Measurements from ENCODE around the gene KCNJ12. TPM values are rescaled to one million over a fixed set of nuclear protein-coding genes. Genes with fewer than 3 reads are reported as not detected.
"Not testable (repeated sequence)": the region's sequence is repeated elsewhere in the genome, so short reads cannot be mapped to it uniquely, and the experiment has no call there.

Gene KCNJ12
- total RNA-seq, 2 experiments from 2014 or later = not detected

DNA sequence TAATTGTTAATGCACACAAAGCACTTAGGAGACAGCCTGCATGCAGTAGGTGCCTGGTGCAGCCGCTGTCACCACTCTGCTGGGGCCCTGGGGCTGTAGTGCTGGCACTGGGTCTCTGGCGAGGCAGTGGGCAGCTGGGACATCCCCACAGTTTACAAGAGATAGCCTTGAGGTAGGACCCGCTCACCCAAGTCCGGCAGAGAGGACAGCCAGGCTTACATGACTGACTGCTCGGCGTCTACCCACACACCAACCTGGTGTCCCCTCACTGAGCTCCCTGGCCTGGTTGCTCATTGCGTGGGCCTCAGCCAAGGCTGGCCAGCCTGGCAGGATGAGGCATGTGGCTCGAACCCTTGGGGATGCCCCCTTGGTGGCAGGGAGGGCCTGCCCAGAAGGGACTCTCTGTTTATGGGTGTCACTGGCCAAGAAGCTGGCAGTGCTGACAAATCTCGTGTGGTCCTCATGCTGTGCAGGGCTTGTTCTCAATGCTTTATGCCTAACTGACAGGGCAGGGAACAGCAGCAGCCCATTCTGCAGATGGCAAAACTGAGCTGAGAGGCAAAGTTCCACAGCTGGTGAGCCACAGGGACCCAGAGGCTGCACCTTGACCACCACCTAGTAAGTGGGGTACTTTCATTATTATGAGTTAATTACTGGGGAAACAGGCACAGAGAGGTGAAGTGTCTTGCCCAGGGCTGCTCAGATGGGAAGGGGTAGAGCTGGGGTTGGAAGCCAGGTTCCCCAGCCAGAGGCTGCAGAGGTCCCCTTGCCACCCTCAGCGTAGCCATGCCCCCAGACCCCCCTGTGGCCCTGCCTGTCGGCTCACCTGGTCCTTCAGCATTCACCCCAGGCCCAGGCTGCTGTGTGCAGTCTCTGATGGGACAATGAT is 32.9 kb upstream of the KCNJ12 start:
- CTCF ChIA-PET; intact Hi-C loops (cut with micrococcal nuclease); H3K36me3 Mint-ChIP-seq (ENCODE audit: low read depth); DNase-seq; H3K4me3 Mint-ChIP-seq; H3K4me1 Mint-ChIP-seq (ENCODE audit: low read depth); H3K9me3 Mint-ChIP-seq; H3K27ac Mint-ChIP-seq; H3K27me3 Mint-ChIP-seq (ENCODE audit: low read depth): not testable (repeated sequence)

DNA sequence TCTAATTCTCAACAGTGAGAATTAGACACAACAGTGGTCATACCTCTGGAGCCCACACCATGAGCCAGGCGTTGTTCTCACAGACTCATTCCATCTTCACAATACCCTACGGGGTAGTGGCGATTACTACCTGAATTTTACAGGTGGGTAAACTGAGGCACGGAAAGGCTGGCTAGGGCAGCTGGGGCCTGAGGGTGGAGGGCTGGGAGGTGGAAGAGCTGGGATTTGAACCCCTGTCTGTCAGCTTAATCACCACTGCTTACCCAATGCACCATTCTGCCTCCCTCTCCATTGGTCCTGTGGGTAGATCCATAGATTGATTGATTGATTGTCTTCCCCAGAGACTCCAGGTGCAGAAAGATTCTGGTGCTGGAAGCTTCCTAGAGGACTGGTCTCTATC is 31.4 kb upstream of the KCNJ12 start:
- H3K27me3 Mint-ChIP-seq (ENCODE audit: low read depth); H3K36me3 Mint-ChIP-seq (ENCODE audit: low read depth); H3K9me3 Mint-ChIP-seq; H3K27ac Mint-ChIP-seq; H3K4me1 Mint-ChIP-seq (ENCODE audit: low read depth); intact Hi-C loops (cut with micrococcal nuclease); CTCF ChIA-PET; H3K4me3 Mint-ChIP-seq; DNase-seq: not testable (repeated sequence)

DNA sequence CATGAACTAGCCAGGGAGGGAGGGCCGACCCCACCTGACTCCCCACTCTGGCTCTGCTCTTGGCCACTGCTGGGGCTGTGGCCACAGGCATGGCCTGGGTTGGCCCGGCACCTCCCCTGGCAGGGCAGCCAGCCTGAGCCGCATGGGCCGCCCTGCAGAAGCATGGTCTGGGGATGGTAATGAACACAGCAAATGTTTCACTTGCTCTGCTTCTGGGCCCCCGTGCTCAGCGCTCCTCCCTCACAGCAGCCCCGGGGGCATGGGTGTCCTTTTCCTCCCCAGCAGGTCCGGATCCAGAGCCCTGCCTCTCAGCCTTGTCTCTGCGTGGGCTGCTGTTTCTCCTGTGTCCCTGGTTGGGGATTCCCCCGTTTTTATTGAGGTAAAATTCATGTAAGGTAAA is 30.9 kb upstream of the KCNJ12 start:
- no peak for DNase-seq

DNA sequence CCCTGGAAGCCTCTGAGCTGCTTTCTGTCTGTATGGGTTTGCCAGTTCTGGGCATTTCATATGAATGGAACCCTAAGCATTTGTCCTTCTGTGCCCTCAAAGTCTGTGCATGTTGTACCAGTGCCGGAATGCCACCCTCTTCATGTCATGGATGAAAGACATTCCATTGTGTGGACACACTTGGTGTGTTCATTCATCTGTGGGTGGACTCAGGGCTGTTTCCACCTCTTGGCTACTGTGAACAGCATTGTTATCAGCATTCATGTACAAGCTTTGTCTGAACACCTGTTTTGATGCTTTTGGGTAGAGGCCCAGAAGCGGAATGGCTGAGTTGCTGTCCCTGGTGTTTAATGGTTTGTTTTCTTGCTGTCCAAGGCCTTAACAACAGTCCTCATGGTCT is 30.1 kb upstream of the KCNJ12 start:
- intact Hi-C loops (cut with micrococcal nuclease); H3K4me1 Mint-ChIP-seq (ENCODE audit: low read depth); H3K27me3 Mint-ChIP-seq (ENCODE audit: low read depth); DNase-seq; CTCF ChIA-PET; H3K36me3 Mint-ChIP-seq (ENCODE audit: low read depth); H3K9me3 Mint-ChIP-seq; H3K27ac Mint-ChIP-seq; H3K4me3 Mint-ChIP-seq: not testable (repeated sequence)

More for the DNA sequence above, 30.9 kb upstream of the KCNJ12 start:
- Mint-ChIP-seq H3K27ac (no peak overlapping the region), H3K9me3 (no peaks in the 10 kb centered on the region), H3K36me3 (ENCODE audit: low read depth) (no peaks in the 10 kb centered on the region), H3K27me3 (ENCODE audit: low read depth) (no peaks in the 10 kb centered on the region), H3K4me3 (no peak overlapping the region), H3K4me1 (ENCODE audit: low read depth) (peaks cover 1% of the 10 kb centered on the region)
- CTCF ChIA-PET = no interaction called here
- intact Hi-C loops (cut with micrococcal nuclease) = no loop called here

DNA sequence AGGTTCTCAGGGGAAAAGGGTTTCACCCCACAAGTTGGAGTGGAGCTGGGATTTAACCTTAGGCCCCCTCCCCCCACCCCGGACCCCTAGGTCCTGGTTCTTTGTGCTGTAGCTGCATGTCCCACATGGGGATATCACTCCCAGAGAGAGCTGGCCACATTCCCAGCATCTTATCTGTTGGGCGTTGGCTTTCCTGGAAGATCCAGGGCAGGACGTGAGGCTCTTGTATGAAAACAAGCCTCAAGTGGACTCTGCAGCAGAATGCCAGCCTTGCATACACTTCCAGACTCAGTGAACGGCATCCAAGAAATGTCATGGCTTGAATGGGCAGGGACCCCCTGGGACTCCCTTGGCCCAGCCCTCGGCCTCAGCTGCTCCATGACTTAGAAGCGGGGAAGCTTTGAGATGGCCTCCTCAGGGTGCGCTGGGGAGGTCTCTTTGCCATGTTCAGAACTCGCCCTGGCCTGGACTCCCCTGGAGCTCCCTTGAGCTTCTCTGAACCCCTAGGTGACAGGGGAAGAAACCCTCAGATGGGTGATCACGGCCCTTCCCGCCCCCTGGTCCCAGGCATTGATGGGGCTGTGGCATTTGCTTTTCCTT is 29.4 kb upstream of the KCNJ12 start:
- intact Hi-C loops (cut with micrococcal nuclease); H3K27ac Mint-ChIP-seq: not testable (repeated sequence)

DNA sequence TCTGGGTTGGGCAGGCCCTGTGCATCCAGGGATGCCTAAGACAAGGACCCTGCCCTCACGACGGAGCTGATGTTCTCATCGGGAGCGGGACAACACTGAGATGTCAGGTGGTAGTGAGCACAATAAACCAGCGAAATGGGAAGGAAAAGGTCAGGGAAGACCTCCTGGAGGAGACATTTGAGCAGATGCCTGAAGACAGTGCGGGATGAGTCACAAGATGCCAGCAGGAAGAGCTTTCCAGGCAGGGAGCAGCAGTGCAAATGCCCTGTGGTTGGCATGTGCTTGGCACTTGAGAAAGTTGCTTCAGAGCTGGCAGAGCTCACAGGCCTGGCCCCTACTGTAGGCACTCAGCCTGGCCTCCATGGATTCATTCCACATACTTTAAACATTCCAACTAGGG is 28.5 kb upstream of the KCNJ12 start:
- H3K27me3 Mint-ChIP-seq (ENCODE audit: low read depth); H3K36me3 Mint-ChIP-seq (ENCODE audit: low read depth); CTCF ChIA-PET; DNase-seq; H3K27ac Mint-ChIP-seq; H3K9me3 Mint-ChIP-seq; H3K4me3 Mint-ChIP-seq; intact Hi-C loops (cut with micrococcal nuclease); H3K4me1 Mint-ChIP-seq (ENCODE audit: low read depth): not testable (repeated sequence)

More for the DNA sequence above, 29.4 kb upstream of the KCNJ12 start:
- H3K4me1 Mint-ChIP-seq (ENCODE audit: low read depth); H3K4me3 Mint-ChIP-seq; H3K9me3 Mint-ChIP-seq; H3K27me3 Mint-ChIP-seq (ENCODE audit: low read depth); DNase-seq; H3K36me3 Mint-ChIP-seq (ENCODE audit: low read depth); CTCF ChIA-PET: not testable (repeated sequence)

DNA sequence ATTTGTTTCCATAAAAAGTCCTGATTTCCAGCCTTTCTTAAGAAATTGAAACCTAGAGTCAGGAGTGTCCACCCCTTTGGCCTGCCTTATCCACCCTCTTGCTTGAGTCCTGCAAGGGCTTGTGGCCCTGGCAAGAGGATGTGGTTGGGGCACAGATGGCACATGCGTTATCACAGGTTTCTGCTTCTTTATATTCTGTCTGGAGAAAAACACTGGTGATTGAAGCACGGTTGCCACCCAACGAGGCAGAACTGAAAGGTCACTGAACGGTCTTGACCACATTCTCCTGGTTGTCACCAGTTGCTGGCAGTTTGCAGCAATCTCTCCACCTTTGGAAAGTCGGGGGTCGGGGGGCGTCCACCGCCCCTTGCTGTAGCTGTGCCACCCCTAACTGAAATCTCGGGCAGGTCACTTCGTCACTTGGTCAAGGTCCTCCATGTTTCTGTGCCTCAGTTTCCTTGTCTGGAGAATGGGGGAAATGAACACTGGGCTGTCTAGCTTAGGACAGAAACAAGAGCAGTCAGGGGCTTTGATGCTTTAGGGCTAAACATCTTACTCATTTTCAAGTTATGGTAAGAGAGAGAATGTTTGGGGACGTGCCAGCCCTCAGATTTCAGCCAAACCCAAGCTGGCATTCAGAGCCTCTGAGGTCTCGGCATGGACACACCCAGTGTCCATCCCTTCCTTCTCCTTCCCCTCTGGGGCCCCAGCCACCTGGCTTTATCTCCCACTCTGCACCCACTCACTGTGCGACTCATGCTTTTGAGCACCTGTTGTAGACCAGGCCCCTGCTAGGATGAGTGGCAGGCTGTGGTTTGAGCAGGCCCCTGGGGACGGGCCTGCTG is 27.9 kb upstream of the KCNJ12 start:
- H3K4me1 Mint-ChIP-seq (ENCODE audit: low read depth); H3K36me3 Mint-ChIP-seq (ENCODE audit: low read depth); H3K4me3 Mint-ChIP-seq; H3K27ac Mint-ChIP-seq; CTCF ChIA-PET; H3K9me3 Mint-ChIP-seq; DNase-seq; H3K27me3 Mint-ChIP-seq (ENCODE audit: low read depth); intact Hi-C loops (cut with micrococcal nuclease): not testable (repeated sequence)

DNA sequence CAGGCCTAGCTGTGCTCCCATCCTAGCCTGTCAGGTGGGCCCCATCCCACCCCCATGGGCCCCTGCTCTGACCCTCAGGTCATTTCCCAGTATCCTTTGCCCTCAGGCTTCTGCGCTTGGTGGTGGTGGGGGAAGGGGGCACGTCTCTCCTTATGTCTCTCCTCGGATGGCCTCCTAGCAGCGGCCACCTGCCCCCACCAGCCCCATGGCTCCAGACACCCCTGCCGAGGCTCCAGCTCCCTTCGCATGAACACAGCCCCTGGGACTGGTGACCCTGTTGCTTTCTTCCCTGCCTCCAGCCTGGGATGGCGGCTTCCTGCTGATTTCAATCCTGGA is 27.3 kb upstream of the KCNJ12 start:
- H3K27me3 Mint-ChIP-seq (ENCODE audit: low read depth); H3K9me3 Mint-ChIP-seq; H3K36me3 Mint-ChIP-seq (ENCODE audit: low read depth); CTCF ChIA-PET; DNase-seq; intact Hi-C loops (cut with micrococcal nuclease); H3K27ac Mint-ChIP-seq; H3K4me1 Mint-ChIP-seq (ENCODE audit: low read depth); H3K4me3 Mint-ChIP-seq: not testable (repeated sequence)

DNA sequence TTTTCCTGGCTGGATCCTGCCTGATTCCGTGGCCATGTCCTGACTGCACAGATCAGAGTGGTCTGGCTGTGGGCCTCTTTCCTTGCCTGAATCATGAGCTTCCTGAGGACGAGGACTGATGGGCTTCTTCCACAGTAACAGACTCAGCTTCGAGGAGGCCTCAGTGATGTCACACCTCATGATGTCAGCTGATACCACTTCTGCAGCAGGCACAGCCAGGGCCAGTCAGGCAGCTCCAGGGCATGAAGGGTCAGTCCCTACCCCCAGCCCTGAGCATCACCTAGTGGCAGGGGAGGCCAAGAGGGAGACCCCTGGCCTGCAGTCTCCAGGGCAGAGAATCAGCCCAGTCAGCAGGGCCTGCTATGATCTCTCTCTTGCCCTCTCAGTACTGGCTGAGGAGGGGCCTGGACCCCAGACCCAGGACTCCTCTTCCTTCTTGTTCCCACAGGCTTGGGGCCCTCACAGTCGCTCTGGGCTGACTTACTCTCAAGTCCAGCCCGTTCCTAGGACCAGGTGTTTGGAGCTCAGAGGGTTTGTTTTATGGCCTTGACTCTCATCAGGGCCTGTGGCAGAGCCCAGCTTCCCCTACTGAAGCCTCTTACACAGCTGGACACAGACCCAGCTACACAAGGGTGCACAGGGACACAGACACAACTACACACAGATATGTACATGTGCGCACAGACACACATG is 26.7 kb upstream of the KCNJ12 start:
- H3K27ac Mint-ChIP-seq; CTCF ChIA-PET; H3K9me3 Mint-ChIP-seq; DNase-seq; H3K4me3 Mint-ChIP-seq; H3K36me3 Mint-ChIP-seq (ENCODE audit: low read depth); intact Hi-C loops (cut with micrococcal nuclease); H3K4me1 Mint-ChIP-seq (ENCODE audit: low read depth); H3K27me3 Mint-ChIP-seq (ENCODE audit: low read depth): not testable (repeated sequence)

DNA sequence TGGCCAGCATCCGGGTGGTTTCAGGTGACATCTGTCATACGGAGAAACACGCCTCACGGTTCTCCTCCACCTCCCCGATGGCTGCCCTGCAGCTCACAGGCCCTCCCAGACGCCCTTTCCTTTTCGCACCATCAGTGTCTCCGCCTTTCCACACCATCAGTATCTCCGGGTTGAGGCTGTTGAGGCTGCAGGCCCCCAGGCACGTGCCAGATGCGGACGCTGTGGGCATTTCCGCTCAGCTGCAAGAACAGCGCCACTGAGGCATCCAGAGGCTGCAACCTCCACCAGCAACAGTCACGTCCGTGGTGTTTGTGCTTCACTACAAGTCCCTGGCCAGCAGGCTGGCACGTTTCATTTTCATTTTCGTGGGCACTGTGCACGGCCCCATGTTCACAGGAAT is 25.7 kb upstream of the KCNJ12 start:
- H3K4me1 Mint-ChIP-seq (ENCODE audit: low read depth); H3K27ac Mint-ChIP-seq; H3K9me3 Mint-ChIP-seq; DNase-seq; H3K27me3 Mint-ChIP-seq (ENCODE audit: low read depth); intact Hi-C loops (cut with micrococcal nuclease); CTCF ChIA-PET; H3K36me3 Mint-ChIP-seq (ENCODE audit: low read depth); H3K4me3 Mint-ChIP-seq: not testable (repeated sequence)

DNA sequence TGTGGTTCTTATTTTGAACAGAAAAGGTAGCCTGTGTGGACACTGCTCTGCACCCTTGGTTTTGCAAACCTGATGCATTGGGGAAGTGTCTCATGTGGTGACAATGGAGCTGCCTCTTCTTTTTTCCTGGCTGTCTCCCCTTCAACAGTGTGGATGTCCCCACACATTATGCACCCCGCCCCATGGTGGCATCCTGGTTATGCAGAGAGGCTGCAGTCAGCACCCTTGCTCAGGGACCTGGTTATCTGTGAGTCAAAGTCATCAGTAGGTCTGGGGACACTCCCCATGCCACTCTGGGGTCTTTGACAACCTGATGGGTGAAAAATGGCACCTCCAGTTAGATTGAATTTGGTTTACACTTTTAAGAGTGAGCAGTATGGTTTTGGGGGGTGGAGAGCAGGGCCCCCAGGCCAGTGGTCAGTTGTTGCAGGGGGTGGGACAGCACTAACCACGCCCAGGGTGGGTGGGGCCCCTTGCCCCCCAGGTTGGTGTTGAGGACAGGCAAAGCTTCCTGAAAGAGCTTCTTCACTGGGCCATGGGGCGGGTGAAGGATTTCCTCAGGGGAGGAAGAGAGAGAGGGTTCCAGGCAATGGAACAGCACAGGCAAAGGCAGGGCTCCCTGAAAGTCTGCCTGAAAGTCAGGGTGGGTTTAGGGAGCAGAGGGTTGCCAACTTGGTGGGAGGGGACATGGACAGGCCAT is 24.6 kb upstream of the KCNJ12 start:
- intact Hi-C loops (cut with micrococcal nuclease) = no loop called here
- H3K36me3 Mint-ChIP-seq (ENCODE audit: low read depth) = no peaks in the 10 kb centered on the region
- CTCF ChIA-PET = no interaction called here
- H3K27ac Mint-ChIP-seq = no peak overlapping the region
- no peak for DNase-seq
- no peaks in the 10 kb centered on the region for H3K9me3 Mint-ChIP-seq
- H3K27me3 Mint-ChIP-seq (ENCODE audit: low read depth) = no peaks in the 10 kb centered on the region
- peaks cover 1% of the 10 kb centered on the region for H3K4me1 Mint-ChIP-seq (ENCODE audit: low read depth)
- no peak overlapping the region for H3K4me3 Mint-ChIP-seq
